K562 (cell line): ENCODE measurements around the gene TOR1AIP2. TPM values are rescaled to one million over a fixed set of nuclear protein-coding genes. Genes with fewer than 3 reads are reported as not detected.

Experiments
- PHB ChIP-seq: fragments of 250-450 bp; sonication (Bioruptor Pico); IDR thresholded peaks from 2 replicates; pipeline ENCODE4 v1.5.0; 2021
- polyA plus RNA-seq, 8 experiments: library from polyadenylated mRNA; depleted of rRNA in 4 of 8; stranded (reverse) in 5 of 8; unstranded in 3 of 8; fragments of >200 nt; fragmentation: Nextera tagmentation in 2 of 8; fragmentation: Illumina TruSeq in 1 of 8; extraction: Ambion mirVana in 2 of 8; extraction: Trizol in 1 of 8; gene quantifications; 2 replicates each; pipeline versions ENCODE4 v1.2.1 to v1.2.3, GENCODE V29; 2011 to 2014; ENCODE audit warnings: inconsistent platforms in 1 of 8, missing spikeins in 1 of 8
- total RNA-seq, 7 experiments: library from RNA; depleted of rRNA in 6 of 7; stranded (reverse); fragments of >200 nt in 6 of 7; fragmentation: Illumina TruSeq in 2 of 7; extraction: Trizol in 2 of 7; gene quantifications; 2 replicates each; pipeline versions ENCODE4 v1.2.1 to v1.2.3, GENCODE V29; 2011 to 2021; ENCODE audit warnings: low replicate concordance in 1 of 7
- TF ChIP-seq, protein P1 (sequence below): fragments of 450-650 bp; IDR thresholded peaks from 2 replicates; pipeline ENCODE4 v1.6.1; 2016; ENCODE audit warnings: mild to moderate bottlenecking, moderate library complexity

TOR1AIP2 gene
- total and polyA plus RNA-seq, 9 of the 15 experiments (the other 6 are each of a cell fraction or from before 2014, with no cell fraction given), result 16.7 to 122 (median 41.4) TPM

DNA sequence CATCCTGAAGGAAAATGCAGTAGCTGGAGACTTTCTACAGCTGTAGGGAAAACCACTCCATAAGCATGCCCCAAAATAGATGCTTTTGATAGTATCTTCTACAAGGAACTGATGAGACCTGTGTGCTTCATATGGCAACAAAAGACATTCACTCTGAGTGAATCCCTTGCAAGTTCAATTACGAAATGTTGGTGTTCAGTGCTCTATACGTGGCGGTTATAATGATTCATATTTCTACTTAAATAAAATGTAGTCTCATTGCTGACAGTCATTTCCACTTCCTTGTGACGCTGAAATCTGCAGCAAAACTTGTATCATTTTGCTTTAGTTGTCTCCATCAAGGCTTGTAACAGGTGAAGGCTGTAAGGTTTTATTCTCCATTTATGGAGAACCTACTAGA, 20.6 kb downstream of the TOR1AIP2 start (continued):
- TF ChIP-seq, protein P1, sequence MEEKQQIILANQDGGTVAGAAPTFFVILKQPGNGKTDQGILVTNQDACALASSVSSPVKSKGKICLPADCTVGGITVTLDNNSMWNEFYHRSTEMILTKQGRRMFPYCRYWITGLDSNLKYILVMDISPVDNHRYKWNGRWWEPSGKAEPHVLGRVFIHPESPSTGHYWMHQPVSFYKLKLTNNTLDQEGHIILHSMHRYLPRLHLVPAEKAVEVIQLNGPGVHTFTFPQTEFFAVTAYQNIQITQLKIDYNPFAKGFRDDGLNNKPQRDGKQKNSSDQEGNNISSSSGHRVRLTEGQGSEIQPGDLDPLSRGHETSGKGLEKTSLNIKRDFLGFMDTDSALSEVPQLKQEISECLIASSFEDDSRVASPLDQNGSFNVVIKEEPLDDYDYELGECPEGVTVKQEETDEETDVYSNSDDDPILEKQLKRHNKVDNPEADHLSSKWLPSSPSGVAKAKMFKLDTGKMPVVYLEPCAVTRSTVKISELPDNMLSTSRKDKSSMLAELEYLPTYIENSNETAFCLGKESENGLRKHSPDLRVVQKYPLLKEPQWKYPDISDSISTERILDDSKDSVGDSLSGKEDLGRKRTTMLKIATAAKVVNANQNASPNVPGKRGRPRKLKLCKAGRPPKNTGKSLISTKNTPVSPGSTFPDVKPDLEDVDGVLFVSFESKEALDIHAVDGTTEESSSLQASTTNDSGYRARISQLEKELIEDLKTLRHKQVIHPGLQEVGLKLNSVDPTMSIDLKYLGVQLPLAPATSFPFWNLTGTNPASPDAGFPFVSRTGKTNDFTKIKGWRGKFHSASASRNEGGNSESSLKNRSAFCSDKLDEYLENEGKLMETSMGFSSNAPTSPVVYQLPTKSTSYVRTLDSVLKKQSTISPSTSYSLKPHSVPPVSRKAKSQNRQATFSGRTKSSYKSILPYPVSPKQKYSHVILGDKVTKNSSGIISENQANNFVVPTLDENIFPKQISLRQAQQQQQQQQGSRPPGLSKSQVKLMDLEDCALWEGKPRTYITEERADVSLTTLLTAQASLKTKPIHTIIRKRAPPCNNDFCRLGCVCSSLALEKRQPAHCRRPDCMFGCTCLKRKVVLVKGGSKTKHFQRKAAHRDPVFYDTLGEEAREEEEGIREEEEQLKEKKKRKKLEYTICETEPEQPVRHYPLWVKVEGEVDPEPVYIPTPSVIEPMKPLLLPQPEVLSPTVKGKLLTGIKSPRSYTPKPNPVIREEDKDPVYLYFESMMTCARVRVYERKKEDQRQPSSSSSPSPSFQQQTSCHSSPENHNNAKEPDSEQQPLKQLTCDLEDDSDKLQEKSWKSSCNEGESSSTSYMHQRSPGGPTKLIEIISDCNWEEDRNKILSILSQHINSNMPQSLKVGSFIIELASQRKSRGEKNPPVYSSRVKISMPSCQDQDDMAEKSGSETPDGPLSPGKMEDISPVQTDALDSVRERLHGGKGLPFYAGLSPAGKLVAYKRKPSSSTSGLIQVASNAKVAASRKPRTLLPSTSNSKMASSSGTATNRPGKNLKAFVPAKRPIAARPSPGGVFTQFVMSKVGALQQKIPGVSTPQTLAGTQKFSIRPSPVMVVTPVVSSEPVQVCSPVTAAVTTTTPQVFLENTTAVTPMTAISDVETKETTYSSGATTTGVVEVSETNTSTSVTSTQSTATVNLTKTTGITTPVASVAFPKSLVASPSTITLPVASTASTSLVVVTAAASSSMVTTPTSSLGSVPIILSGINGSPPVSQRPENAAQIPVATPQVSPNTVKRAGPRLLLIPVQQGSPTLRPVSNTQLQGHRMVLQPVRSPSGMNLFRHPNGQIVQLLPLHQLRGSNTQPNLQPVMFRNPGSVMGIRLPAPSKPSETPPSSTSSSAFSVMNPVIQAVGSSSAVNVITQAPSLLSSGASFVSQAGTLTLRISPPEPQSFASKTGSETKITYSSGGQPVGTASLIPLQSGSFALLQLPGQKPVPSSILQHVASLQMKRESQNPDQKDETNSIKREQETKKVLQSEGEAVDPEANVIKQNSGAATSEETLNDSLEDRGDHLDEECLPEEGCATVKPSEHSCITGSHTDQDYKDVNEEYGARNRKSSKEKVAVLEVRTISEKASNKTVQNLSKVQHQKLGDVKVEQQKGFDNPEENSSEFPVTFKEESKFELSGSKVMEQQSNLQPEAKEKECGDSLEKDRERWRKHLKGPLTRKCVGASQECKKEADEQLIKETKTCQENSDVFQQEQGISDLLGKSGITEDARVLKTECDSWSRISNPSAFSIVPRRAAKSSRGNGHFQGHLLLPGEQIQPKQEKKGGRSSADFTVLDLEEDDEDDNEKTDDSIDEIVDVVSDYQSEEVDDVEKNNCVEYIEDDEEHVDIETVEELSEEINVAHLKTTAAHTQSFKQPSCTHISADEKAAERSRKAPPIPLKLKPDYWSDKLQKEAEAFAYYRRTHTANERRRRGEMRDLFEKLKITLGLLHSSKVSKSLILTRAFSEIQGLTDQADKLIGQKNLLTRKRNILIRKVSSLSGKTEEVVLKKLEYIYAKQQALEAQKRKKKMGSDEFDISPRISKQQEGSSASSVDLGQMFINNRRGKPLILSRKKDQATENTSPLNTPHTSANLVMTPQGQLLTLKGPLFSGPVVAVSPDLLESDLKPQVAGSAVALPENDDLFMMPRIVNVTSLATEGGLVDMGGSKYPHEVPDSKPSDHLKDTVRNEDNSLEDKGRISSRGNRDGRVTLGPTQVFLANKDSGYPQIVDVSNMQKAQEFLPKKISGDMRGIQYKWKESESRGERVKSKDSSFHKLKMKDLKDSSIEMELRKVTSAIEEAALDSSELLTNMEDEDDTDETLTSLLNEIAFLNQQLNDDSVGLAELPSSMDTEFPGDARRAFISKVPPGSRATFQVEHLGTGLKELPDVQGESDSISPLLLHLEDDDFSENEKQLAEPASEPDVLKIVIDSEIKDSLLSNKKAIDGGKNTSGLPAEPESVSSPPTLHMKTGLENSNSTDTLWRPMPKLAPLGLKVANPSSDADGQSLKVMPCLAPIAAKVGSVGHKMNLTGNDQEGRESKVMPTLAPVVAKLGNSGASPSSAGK, result no peak
- TF ChIP-seq PHB, result no peak
- TF ChIP-seq, all 486 proteins: peak for 0
